Omental fat pad (tissue), 4 donors: Measurements from ENCODE around the gene DTL. TPM values are rescaled to one million over a fixed set of nuclear protein-coding genes. Genes with fewer than 3 reads are reported as not detected.
"Not testable (repeated sequence)": the region's sequence is repeated elsewhere in the genome, so short reads cannot be mapped to it uniquely, and the experiment has no call there.

Experiments used
- ATAC-seq: fragments of 150-250 bp; one replicate; pipeline ENCODE4 v1.9.1; 2016; ENCODE audit warnings: mild to moderate bottlenecking, moderate library complexity; ENCODE audit not compliant: low FRiP score
- DNase-seq: peaks from one replicate; pipeline ENCODE4 v3.0.0-alpha.2; 2019; ENCODE audit warnings: low spot score
- CTCF ChIP-seq, 3 donors: fragments of 450-650 bp; IDR thresholded peaks; one replicate each; pipeline ENCODE4 v1.5.1; 2016 to 2017; ENCODE audit warnings: antibody characterized with exemption in 3 of 3, mild to moderate bottlenecking in 3 of 3, moderate library complexity in 2 of 3
- total RNA-seq, 4 donors: library from RNA; depleted of rRNA; stranded (reverse); fragments of >200 nt; gene quantifications; one replicate each; pipeline ENCODE4 v1.1.0, GENCODE V29; 2016

DTL gene
- total RNA-seq, 4 donors from 2014 or later: 0.60 to 1.4 (median 0.77) TPM

DNA sequence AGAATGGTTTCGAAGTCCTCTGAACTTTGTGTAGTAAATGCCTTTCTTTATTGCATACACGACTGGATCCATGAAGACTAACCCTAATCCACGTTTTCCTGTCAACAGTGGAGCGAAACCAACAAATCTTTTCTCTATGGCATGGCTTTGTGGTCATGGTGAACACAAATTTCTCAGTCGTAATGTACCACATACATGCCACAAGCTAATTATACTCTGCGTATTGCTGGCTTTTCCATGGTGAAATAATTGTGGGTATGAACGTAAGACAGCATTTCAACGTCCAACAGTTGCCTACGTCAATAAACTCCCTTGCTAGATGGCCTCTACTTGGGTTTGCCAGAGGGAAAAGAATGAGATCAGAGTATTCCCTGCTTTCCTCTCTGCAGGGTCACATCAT, 27.7 kb upstream of the DTL start:
- DNase-seq (no peak), ATAC-seq (no peak)
- TF ChIP-seq CTCF (IDR thresholded peaks at IDR 0.05): no peak

DNA sequence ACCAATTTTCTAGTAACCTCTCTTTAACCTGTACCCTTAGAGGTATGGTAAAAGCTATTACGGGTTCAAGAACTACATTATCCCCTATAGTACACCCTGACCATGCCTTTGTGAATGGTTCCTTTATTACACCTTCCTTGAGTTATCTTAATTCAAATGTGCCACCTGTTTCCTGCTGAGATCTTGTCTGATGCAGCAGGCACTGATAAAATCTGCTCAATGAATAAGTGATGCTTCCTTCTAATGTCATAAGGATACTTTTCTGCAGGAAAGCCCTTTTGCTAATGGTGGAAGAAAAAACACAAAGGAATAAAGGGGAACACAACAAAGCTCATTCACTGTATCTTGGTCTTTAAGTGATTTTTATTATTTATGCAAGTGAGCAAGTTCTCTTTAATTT, 26.0 kb upstream of the DTL start:
- DNase-seq (no peak), ATAC-seq (no peak)
- TF ChIP-seq CTCF (IDR thresholded peaks at IDR 0.05): no peak

- no peak for TF ChIP-seq CTCF (IDR thresholded peaks at IDR 0.05)
- ATAC-seq (no peak), DNase-seq (no peak)
These were observed 25.5 kb upstream of the DTL start for GRCh38 chr1:212010004-212010403.

- peak in 2 of 3 donors; percentile 22 to 64 for TF ChIP-seq CTCF (IDR thresholded peaks at IDR 0.05)
- ATAC-seq (peak; percentile 80), DNase-seq (peak; percentile 46)
These were observed 23.4 kb upstream of the DTL start for GRCh38 chr1:212012034-212012740.

DNA sequence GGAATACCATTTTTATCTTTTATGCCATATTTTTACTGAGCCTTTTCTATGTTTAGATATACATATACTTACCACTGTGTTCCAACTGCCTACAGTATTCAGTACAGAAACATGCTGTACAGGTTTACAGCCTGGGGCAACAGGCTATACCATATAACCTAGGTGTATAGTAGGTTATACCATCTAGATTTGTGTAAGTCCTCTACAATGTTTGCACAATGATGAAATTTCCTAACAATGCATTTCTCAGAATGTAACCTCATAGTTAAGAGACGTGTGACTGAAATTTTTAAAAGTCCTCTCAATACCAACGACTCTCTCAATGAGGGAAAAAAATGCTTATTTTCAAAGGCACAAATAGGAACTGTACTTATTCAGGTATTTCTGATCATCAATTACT, 21.9 kb upstream of the DTL start:
- DNase-seq (no peak), ATAC-seq (no peak)
- no peak for TF ChIP-seq CTCF (IDR thresholded peaks at IDR 0.05)

DNA sequence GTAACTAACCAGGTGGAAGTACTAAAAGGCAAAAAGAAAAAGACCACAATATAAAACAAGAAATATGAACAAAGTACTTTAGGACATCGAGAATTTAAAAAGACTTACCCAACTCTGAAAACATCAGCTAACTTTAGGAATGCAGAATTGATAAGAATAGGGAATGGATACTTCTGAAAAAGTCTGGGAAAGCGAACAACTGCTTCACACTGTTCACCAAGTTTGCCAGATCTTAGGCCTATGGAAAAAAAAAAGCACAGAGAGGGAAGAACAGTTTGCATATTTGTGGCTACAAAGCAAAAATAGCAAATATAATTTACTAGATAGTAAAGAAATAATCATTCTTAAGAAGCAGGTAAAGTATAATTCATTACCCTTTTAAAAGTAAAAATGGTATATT, 14.6 kb upstream of the DTL start:
- TF ChIP-seq CTCF (IDR thresholded peaks at IDR 0.05): no peak
- no peak for DNase-seq
- ATAC-seq: no peak

GRCh38 chr1:212021563-212021962, 14.0 kb upstream of the DTL start:
- no peak for TF ChIP-seq CTCF (IDR thresholded peaks at IDR 0.05)
- DNase-seq (no peak), ATAC-seq (no peak)

DNA sequence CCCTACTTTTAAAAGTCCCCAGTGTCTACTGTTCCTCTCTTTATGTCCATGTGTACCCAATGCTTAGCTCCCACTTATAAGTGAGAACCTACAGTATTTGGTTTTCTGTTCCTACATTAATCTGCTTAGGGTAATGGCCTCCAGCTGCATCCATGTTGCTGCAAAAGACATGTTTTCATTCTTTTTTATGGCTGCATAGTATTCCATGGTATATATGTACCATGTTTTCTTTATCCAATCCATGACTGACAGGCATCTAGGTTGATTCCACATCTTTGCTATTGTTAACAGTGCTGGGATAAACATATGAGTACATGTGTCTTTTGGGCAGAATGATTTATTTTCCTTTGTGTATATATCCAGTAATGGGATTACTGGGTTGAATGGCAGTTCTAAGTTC, 12.6 kb upstream of the DTL start:
- ATAC-seq, DNase-seq: not testable (repeated sequence)
